ENCODE results near the gene PIANP. TPM values are rescaled to one million over a fixed set of nuclear protein-coding genes. Genes with fewer than 3 reads are reported as not detected.

PIANP gene
- total and polyA plus RNA-seq, 10 donors, result 0.10 to 0.30 (median 0.24) TPM; not detected in 5

DNA sequence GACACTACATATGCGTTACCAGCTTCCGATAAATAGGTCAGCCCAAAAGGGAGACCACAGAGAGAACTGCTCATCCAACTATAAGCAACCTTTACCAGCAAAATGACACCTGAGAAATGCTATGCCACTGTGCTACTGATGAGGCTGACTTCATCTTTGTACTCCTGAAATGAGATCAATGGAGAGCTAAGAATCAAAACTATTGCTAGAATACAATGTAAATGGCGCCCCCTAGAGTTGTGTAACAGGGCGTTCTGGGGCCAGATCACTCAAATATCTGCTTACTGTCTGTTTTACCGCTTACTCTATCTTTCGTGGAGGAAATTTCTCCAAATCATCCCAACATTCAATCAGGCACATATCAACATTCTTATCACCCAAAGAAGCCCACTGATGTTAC, 16.0 kb downstream of the PIANP start:
- DNase-seq, result no peak
- intact Hi-C loops (cut with DNase I; ENCODE audit: low total_unique reads), result loop anchor here (5.0 kb wide), 1 partner anchor 67 kb away; no protein-coding TSS in a partner anchor
- H3K27me3 ChIP-seq (replicated peaks in 1 of 7), result no peaks in the 10 kb centered on the region
- peaks cover 0 to 79% (median 19%) of the 10 kb centered on the region in 6 donors for H3K36me3 ChIP-seq
- H3K4me1 ChIP-seq, result peaks cover 27 to 91% (median 59%) of the 10 kb centered on the region in 6 donors
- H3K9me3 ChIP-seq, result no peaks in the 10 kb centered on the region
- no peak overlapping the region for H3K4me3 ChIP-seq
- TF ChIP-seq, protein P1, sequence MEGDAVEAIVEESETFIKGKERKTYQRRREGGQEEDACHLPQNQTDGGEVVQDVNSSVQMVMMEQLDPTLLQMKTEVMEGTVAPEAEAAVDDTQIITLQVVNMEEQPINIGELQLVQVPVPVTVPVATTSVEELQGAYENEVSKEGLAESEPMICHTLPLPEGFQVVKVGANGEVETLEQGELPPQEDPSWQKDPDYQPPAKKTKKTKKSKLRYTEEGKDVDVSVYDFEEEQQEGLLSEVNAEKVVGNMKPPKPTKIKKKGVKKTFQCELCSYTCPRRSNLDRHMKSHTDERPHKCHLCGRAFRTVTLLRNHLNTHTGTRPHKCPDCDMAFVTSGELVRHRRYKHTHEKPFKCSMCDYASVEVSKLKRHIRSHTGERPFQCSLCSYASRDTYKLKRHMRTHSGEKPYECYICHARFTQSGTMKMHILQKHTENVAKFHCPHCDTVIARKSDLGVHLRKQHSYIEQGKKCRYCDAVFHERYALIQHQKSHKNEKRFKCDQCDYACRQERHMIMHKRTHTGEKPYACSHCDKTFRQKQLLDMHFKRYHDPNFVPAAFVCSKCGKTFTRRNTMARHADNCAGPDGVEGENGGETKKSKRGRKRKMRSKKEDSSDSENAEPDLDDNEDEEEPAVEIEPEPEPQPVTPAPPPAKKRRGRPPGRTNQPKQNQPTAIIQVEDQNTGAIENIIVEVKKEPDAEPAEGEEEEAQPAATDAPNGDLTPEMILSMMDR (IDR thresholded peaks at IDR 0.05 in 8 of 11, conservative IDR thresholded peaks at IDR 0.05 in 3 of 11), result peak in 10 of 11 experiments; percentile 17 to 69 (median 54)
- no peak for TF ChIP-seq POLR2A (IDR thresholded peaks at IDR 0.05)
- peak overlapping the region in 2 of 8 donors; percentile 4 to 6 for H3K27ac ChIP-seq
- WGBS, 5 donors, result 54 to 67% (median 59%) methylated on average over 6 of the region's 6 CpGs

DNA sequence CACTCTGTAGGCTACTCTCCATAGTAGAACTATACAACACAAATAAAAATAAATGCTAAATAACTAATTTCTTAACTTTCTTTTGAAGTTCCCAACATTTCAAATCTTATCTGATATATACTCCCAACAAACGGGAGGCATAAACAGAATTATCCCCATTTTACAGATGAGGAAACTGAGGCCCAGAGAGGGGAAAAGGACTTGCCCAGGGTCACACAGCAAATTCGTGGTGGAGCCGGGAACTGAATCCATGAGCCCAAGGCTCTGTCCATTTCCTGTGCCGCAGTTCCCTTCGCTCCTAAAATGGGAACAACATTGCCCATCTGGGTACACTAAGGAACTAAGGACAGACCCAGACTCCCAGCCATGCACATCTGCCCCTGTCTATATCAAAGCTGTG, 23.7 kb downstream of the PIANP start:
- intact Hi-C loops (cut with DNase I; ENCODE audit: low total_unique reads), result no loop called here
- no peak overlapping the region for H3K4me3 ChIP-seq
- no peaks in the 10 kb centered on the region for H3K9me3 ChIP-seq
- DNase-seq, result no peak
- WGBS, 5 donors, result 93 to 99% (median 95%) methylated on average over 5 of the region's 5 CpGs
- no peaks in the 10 kb centered on the region for H3K27me3 ChIP-seq (replicated peaks in 1 of 7)
- no peak overlapping the region for H3K27ac ChIP-seq
- no peak for TF ChIP-seq POLR2A (IDR thresholded peaks at IDR 0.05)
- TF ChIP-seq POLR2AphosphoS5 (IDR thresholded peaks at IDR 0.05), result no peak
- TF ChIP-seq, protein P1 (IDR thresholded peaks at IDR 0.05 in 8 of 11, conservative IDR thresholded peaks at IDR 0.05 in 3 of 11), result no peak
- H3K36me3 ChIP-seq, result peaks cover 7 to 100% (median 89%) of the 10 kb centered on the region in 6 donors
- H3K4me1 ChIP-seq, result peaks cover 0 to 31% (median 5%) of the 10 kb centered on the region in 6 donors

DNA sequence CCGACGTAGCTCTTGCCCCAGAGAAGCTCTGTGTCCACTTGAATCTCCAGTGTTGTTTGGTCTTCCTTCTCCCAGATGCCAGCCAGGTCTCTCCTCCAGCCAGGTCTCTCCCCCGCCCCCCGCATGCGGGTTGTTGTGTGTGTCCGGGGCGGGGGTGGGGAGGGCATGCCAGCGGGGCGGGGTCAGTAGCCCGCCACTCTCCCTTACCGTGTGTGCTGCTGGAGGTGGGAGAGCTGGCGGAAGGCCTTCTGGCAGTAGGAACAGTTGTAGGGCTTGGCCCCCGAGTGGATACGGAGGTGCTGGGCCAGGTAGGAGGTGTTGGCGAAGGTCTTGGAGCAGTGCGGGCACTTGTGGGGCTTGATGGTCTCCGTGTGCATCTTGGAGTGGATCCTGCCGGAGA, 28.5 kb downstream of the PIANP start:
- intact Hi-C loops (cut with DNase I; ENCODE audit: low total_unique reads), result no loop called here
- Histone ChIP-seq H3K4me3 (no peak overlapping the region), H3K9me3 (no peaks in the 10 kb centered on the region), H3K27me3 (replicated peaks in 1 of 7) (no peaks in the 10 kb centered on the region), H3K4me1 (peaks cover 0 to 12% (median 0%) of the 10 kb centered on the region in 6 donors), H3K36me3 (peaks cover 2 to 100% (median 100%) of the 10 kb centered on the region in 6 donors), H3K27ac (no peak overlapping the region)
- no peak for DNase-seq
- TF ChIP-seq, protein P1 (IDR thresholded peaks at IDR 0.05 in 8 of 11, conservative IDR thresholded peaks at IDR 0.05 in 3 of 11), result no peak
- peak in 2 of 3 donors; percentile 27 to 40 for TF ChIP-seq POLR2AphosphoS5 (IDR thresholded peaks at IDR 0.05)
- 91 to 95% (median 93%) methylated on average over 17 to 18 of the region's 18 CpGs for WGBS, 5 donors

DNA sequence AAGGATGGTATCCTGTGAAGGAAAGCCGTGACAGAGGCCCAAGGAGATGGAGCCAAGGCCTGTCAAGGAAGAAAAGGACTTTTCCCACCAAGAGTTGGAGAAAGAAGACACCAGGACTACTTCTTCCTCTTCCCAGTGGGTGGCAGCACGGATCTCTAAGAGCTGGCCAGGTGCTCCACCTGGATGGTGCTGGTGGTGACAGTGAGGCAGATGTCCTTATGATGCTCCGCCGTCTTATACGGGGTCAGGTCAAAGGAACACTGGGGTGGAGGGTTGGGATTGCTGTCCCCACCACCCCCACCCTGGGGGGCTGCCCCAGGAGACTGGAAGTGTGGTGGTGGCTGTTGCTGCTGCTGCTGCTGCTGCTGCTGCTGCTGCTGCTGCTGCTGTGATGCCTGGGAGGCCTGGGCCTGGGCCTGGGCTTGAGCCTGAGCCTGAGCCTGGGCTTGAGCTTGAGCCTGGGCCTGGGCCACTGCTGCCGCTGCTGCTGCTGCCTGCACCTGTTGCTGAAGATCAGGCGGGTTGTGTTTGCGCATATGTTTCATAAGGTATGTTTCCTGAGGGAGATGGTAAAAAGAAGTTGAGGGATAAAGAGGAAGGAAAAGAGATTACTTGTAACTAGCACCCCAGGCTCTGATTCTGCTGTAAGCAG, 32.9 kb downstream of the PIANP start:
- Histone ChIP-seq H3K36me3 (peaks cover 2 to 74% (median 63%) of the 10 kb centered on the region in 6 donors), H3K27me3 (replicated peaks in 1 of 7) (no peaks in the 10 kb centered on the region), H3K4me1 (peaks cover 0 to 41% (median 2%) of the 10 kb centered on the region in 6 donors), H3K9me3 (no peaks in the 10 kb centered on the region), H3K27ac (peak overlapping the region in 3 of 8 donors; percentile 1 to 31 (median 27)), H3K4me3 (no peak overlapping the region)
- WGBS, 5 donors, result 73 to 96% (median 85%) methylated on average over 8 of the region's 8 CpGs
- intact Hi-C loops (cut with DNase I; ENCODE audit: low total_unique reads), result no loop called here
- DNase-seq, result no peak
- TF ChIP-seq, protein P1 (IDR thresholded peaks at IDR 0.05 in 8 of 11, conservative IDR thresholded peaks at IDR 0.05 in 3 of 11), result no peak
- TF ChIP-seq POLR2A (IDR thresholded peaks at IDR 0.05), result no peak
- TF ChIP-seq POLR2AphosphoS5 (IDR thresholded peaks at IDR 0.05), result peak in 2 of 3 donors; percentile 7 to 36

All from spleen (tissue), 11 donors.